Measurements from ENCODE around the gene NIFK. TPM values are rescaled to one million over a fixed set of nuclear protein-coding genes. Genes with fewer than 3 reads are reported as not detected.

NIFK gene
- polyA plus RNA-seq (ENCODE audit: insufficient read length in 4 of 4): 10 to 100 TPM; 59.9 to 64.7 (median 63.8) TPM

GRCh38 chr2:121736462-121737336, at the start of gene NIFK:
TSS of gene NIFK (minus strand) at chr2:121736875. CDS start at chr2:121736850, 25 bp downstream.
- DNase-seq (ENCODE audit: low read depth in 4 of 4, low spot score in 2 of 4): peak in 3 of 4 donors; percentile 83 to 94 (median 90)

- no peak for DNase-seq (ENCODE audit: low read depth in 4 of 4, low spot score in 2 of 4)
Observed at GRCh38 chr2:121783180-121783579, 46.5 kb upstream of the NIFK start.

DNA sequence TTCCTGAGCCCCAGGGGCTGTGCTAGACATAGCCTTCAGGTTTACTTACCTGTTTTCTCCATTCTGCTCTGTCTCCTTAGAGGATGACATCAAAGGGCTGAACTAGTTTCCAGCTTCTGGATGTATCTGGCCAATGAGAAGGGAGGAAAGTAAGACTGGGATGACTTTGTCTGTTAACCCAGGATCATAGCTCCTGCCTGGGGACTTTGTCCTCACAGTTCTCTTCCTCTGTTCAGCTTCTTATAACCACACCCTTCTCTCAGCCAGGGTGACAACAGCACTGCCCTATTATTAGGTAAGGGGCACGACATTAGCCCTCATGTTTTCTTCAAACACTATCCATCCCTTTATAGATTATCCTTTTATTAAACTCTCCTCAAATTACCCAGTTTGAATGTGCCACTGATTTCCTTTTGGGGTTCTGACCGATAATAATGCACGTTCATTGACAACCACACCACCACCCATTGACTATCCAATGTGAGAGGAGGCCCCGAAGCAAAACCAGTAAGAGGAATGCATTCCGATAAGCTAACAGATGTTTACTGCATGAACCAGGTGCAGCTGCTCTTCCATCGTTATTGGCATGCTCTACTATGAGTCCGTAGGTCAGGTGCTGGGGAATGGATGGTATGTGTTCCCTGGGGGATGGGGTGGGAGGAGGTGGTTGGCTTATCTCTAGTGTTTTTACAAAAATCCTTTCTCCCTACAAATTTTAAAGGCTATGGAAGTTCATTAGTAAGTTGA, 42.2 kb upstream of the NIFK start:
- no peak for DNase-seq (ENCODE audit: low read depth in 4 of 4, low spot score in 2 of 4)

- DNase-seq (ENCODE audit: low read depth in 4 of 4, low spot score in 2 of 4): no peak
Observed at GRCh38 chr2:121777699-121778058, 41.0 kb upstream of the NIFK start.

- DNase-seq (ENCODE audit: low read depth in 4 of 4, low spot score in 2 of 4): no peak
Observed at GRCh38 chr2:121776885-121777698, 40.4 kb upstream of the NIFK start.

DNA sequence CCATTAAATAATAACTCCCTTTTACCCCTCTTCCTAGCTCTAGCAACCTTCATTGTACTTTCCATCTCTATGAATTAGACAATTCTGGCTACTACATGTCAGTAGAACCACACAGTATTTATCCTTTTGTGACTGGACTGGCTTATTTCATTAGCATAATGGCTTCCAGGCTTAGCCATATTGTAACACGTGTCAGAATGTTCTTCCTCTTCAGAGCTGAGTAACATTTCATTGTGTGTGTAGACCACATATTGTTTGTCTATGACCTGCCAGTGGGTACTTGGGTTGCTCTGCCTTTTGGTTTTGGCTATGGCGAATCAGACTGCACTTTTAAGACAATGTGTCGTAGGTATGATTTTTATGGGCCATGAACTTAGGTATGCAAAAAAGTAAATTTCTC, 39.7 kb upstream of the NIFK start:
- DNase-seq (ENCODE audit: low read depth in 4 of 4, low spot score in 2 of 4): no peak

DNA sequence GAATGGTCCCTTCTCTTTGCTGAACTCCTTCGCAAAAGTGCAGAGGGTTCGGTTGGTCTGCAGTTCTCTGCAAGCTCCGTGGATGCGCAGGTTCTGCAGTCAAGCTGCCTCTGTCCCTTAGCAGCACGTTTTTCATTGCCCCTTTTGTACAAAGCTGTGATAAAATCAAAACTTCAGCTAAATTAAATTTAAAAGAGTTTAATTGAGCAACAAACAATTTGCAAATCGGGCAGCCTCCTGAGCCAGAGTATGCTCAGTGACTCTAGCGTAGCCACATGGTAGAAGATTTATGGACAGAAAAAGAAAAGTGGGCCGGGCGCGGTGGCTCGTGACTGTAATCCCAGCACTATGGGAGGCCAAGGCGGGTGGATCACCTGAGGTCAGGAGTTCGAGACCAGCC, 37.6 kb upstream of the NIFK start:
- no peak for DNase-seq (ENCODE audit: low read depth in 4 of 4, low spot score in 2 of 4)

DNA sequence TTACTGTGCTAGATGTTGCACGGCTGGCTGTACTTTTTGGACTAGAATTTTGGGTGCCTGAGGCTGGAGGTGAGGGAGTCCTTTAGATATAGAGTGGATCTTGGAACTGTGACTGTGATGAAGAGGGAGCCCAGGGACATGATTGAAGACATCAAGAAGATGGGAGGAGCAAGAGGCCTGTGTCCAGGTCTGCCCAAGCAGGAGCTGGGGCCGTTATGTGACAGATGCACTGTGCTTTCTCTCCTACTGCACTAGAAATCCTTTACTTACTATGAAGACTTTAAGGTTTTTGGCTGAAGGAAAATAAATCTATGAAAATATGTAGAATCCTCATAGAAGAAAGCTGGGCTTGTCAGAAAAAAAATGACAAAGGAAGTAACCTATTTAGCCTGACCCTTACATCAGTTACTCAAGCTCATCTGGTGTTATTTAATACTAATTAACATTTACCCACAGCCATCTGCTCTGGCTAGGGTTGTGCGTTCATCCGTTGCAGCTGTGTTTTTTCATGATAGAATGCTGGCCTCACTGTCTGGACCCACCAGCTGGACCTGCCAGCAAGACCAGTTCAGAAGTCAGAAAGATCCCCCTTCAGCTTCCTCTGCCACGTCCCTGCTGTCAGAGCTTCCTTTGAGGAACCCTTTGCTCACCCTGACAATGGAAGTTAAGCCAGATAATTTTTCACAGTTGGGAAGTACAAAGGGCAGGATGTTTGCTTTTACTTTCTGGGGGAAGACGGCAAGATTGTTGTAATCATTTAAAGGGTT, 35.5 kb upstream of the NIFK start:
- peak in 3 of 4 donors; percentile 28 to 63 (median 48) for DNase-seq (ENCODE audit: low read depth in 4 of 4, low spot score in 2 of 4)

GRCh38 chr2:121768143-121768755, 31.6 kb upstream of the NIFK start:
- DNase-seq (ENCODE audit: low read depth in 4 of 4, low spot score in 2 of 4): no peak

GRCh38 chr2:121766624-121767023, 29.9 kb upstream of the NIFK start:
- DNase-seq (ENCODE audit: low read depth in 4 of 4, low spot score in 2 of 4): no peak

DNA sequence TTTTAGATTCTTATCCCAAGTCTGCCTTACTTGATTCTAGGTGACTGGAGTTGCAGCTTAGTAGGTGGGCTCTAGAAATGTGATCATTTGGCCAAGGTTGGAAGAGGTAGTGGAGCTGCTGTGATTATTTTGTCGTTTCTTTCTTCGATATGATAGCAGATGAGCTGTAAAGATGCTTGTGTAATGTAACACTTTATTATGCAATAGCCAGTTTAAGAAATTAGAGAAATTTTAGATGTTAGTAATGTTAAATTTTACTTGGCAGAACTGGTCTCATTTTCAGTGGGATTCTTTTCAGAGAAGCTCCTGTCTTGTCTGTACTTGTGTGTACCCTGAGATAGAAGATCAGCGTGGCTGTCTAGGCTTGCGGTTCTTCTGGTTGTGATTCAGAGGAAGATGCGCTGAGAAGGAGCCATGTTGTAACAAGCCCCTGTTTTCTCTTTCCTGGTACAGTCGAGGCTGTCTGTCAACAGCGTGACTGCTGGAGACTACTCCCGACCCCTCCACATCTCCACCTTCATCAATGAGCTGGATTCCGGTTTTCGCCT, 28.1 kb upstream of the NIFK start:
- no peak for DNase-seq (ENCODE audit: low read depth in 4 of 4, low spot score in 2 of 4)

DNA sequence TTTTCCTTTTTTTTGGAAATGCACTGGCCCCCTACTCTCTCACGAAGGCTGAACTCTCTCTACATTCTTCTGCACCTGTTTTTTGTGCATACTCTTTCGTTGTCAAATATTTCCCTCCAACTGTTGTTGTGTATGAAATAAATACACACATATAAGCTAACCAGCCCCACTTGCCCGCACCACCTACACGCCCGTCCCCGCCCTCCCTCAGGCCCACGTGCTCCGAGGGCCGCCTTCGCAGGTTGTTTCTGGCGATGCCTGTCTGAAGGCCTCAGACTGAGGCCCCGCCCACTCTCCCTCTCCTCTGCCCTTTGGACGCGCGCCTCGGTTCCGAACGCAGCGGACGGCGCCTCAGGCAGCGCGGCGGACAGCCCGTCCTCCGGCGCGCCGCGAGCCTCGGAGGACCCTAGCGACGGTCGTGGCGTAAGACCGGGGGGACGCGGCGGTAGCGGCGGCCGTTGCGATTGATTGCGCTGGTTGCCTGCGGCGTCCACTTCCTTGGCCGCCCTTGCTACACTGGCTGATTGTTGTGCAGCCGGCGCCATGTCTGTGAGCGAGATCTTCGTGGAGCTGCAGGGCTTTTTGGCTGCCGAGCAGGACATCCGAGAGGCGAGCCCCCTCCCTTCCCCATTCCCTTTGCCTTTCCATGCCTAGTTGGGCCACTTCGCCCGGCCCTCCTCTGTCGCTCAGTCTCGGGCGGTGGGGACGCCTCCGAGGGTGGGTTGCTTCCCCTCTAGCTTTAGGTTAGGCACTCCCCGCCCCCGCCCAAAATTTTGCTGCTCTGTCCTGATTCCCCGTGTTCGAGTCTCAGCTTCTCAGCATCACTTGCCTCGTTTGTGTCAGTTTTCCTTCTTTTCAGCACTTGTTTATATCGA, 18.8 kb upstream of the NIFK start, which contains the start of gene TSN:
TSN (plus strand) TSS at position 415 of the 875 bp plus-strand sequence; CDS start at position 544, 129 bp downstream.
- DNase-seq (ENCODE audit: low read depth in 4 of 4, low spot score in 2 of 4): peak; percentile 85 to 96 (median 94)

DNA sequence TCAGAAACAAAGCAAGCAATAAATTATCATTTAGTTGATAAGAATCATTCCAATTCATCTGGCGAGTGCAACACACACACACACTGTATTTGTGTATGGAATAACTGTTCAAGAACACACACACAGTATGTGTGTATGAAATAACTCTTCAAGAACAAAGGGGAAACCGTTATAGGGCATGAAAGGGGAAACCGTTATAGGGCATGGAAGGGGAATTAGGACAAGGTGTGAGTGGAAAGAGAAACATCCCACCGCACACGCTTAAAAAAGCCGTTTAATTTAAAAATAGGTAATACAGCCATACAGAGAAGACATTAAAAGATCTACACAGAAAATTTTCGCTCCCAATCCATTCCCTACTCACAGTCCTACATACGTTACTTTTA, 18.2 kb upstream of the NIFK start:
- no peak for DNase-seq (ENCODE audit: low read depth in 4 of 4, low spot score in 2 of 4)

- no peak for DNase-seq (ENCODE audit: low read depth in 4 of 4, low spot score in 2 of 4)
Observed at GRCh38 chr2:121748202-121748601, 11.5 kb upstream of the NIFK start.

- DNase-seq (ENCODE audit: low read depth in 4 of 4, low spot score in 2 of 4): no peak
Observed at GRCh38 chr2:121746071-121746578, 9.4 kb upstream of the NIFK start.

DNA sequence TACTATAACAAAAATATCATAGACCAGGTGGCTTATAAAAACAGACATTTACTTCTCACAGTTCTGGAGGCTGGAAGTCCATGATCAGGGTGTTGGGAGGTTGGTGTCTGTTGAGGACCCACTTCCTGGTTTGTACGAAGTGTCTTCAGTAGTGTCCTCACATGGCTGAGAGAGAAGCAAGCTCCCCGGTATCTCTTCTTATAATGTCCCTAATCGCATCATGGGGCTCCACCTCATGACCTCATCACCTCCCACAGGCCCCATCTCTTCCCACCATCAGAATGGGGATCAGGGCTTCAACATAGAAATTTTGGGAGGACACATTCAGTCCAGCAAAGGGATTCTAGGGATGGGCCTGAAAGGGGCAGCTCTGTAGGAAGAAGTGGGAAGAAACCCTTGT, 4.8 kb upstream of the NIFK start:
- DNase-seq (ENCODE audit: low read depth in 4 of 4, low spot score in 2 of 4): no peak

DNA sequence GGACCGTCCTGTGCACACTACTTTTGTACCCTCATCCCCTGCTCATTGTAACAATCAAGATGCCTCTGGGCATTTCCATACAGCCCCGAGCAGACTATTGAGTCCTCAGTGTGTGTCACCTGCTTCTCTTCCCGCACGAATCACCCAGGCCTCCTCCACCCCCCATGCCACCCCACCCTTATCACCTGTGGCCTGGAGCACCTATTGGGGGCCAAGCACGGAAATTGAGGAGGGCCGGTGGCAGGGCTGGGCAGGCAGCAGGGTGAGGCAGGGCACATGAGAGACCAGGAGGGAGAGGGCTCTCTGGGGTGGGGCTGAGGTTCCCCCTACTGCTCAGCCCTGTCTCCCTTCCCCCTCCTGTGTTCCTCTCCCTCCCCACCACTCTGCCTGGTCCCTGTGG, 4.3 kb upstream of the NIFK start:
- no peak for DNase-seq (ENCODE audit: low read depth in 4 of 4, low spot score in 2 of 4)

DNA sequence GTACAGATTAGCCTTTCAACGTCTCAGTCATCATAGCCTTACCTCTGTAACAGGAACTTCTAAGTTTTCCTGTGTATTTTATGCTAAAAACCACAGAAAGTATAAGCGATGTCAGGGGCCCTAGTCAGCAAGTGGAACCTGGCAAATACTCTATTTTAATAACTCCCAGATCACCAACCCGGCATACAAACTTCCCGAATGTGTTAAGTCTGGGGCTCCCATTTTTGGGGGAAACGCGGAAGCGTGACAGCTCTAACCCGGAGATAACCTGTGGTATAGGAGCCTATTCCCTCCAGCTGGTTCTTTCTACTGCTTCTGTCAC, 574 bp downstream of the NIFK start:
- no peak for DNase-seq (ENCODE audit: low read depth in 4 of 4, low spot score in 2 of 4)
